ENCODE results near the gene C7.

GRCh38 chr5:40882291-40882690 lies 27.0 kb upstream of the C7 start:
- TF ChIP-seq CTCF (IDR thresholded peaks at IDR 0.05) = no peak
- no peak for TF ChIP-seq POLR2A (IDR thresholded peaks at IDR 0.05)
